Activated CD4-positive, alpha-beta T cell treated with anti-CD3 and anti-CD28 coated beads, Interleukin-2, amount 50 U/mL, for 4 hours (primary cell): ENCODE results near the gene ELK1.

ENCODE experiments used
- DNase-seq, 2 experiments: peaks; one replicate each; pipeline ENCODE4 v3.0.0-alpha.2; 2020

ELK1 gene

GRCh38 chrX:47644557-47645091 is 5.7 kb downstream of the ELK1 start:
- DNase-seq: no peak

- DNase-seq: no peak
Observed at GRCh38 chrX:47643926-47644325, 6.4 kb downstream of the ELK1 start.

GRCh38 chrX:47638816-47639215 is 11.5 kb downstream of the ELK1 start:
- no peak for DNase-seq

- peak; percentile 25 to 35 for DNase-seq
Observed at GRCh38 chrX:47637546-47638195, 12.7 kb downstream of the ELK1 start.

GRCh38 chrX:47634871-47635575 is 15.3 kb downstream of the ELK1 start:
- no peak for DNase-seq

GRCh38 chrX:47633689-47634590 is 16.4 kb downstream of the ELK1 start:
- no peak for DNase-seq

- no peak for DNase-seq
Observed at GRCh38 chrX:47632666-47633065, 17.7 kb downstream of the ELK1 start.

GRCh38 chrX:47631676-47632075 is 18.7 kb downstream of the ELK1 start:
- DNase-seq: no peak

- DNase-seq: no peak
Observed at GRCh38 chrX:47629419-47630200, 20.8 kb downstream of the ELK1 start, which contains the start of gene CFP. Gene CFP (minus strand): TSS chrX:47629930. CDS start chrX:47629844, 86 bp downstream.

GRCh38 chrX:47628982-47629381 is 21.4 kb downstream of the ELK1 start:
- DNase-seq: no peak

GRCh38 chrX:47625365-47625764 is 25.0 kb downstream of the ELK1 start:
- no peak for DNase-seq

GRCh38 chrX:47623540-47624027 is 26.8 kb downstream of the ELK1 start:
- DNase-seq: peak; percentile 19 to 23

GRCh38 chrX:47621851-47622250 is 28.5 kb downstream of the ELK1 start:
- DNase-seq: no peak

GRCh38 chrX:47620303-47620685 is 30.1 kb downstream of the ELK1 start:
- DNase-seq: no peak

GRCh38 chrX:47619486-47620302 is 30.7 kb downstream of the ELK1 start, which contains the start of gene SYN1:
Gene SYN1 (minus strand): TSS chrX:47619857. CDS start chrX:47619728, 129 bp downstream.
- DNase-seq: peak; percentile 73 to 74

GRCh38 chrX:47618923-47619485 is 31.4 kb downstream of the ELK1 start:
- no peak for DNase-seq

GRCh38 chrX:47614618-47615017 is 35.7 kb downstream of the ELK1 start:
- no peak for DNase-seq

GRCh38 chrX:47613082-47613481 is 37.3 kb downstream of the ELK1 start:
- no peak for DNase-seq

GRCh38 chrX:47612418-47612817 is 37.9 kb downstream of the ELK1 start:
- no peak for DNase-seq

- no peak for DNase-seq
Observed at GRCh38 chrX:47611926-47612325, 38.4 kb downstream of the ELK1 start.

GRCh38 chrX:47611489-47611888 is 38.9 kb downstream of the ELK1 start:
- no peak for DNase-seq
